Measurements from ENCODE around the gene DDX42. TPM values are rescaled to one million over a fixed set of nuclear protein-coding genes. Genes with fewer than 3 reads are reported as not detected.

DDX42 gene
- total and polyA plus RNA-seq, 2 experiments from 2014 or later: 57.8 to 101 TPM

DNA sequence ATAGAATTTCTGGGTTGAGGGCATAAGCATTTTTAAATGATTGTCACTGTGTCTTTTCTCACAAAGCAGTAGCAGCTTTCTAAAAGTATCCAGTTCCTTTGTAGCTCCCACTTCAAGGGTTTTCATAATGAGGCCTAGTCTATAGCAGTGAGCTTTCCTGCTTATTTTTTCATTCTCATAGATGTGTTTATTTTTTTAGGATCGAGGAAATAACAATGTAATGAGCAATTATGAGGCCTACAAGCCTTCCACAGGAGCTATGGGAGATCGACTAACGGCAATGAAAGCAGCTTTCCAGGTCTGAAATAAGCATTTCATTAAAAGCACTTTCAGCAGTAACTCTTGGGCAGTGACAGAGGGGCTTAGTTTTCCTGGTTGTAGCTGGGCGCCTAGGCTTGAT lies 42.7 kb downstream of the DDX42 start:
- Histone ChIP-seq H3K36me3 (ENCODE audit: insufficient read depth) (peaks cover 84% of the 10 kb centered on the region), H2AFZ (no peak overlapping the region), H3K4me2 (no peak overlapping the region), H3K79me2 (replicated peaks; ENCODE audit: insufficient read depth) (no peaks in the 10 kb centered on the region), H3K27me3 (ENCODE audit: insufficient read depth) (no peaks in the 10 kb centered on the region), H3K4me3 (no peak overlapping the region), H4K20me1 (replicated peaks; ENCODE audit: insufficient read depth) (peaks cover 65% of the 10 kb centered on the region), H3F3A (replicated peaks; ENCODE audit: low read depth) (peaks cover 49% of the 10 kb centered on the region), H3K4me1 (ENCODE audit: insufficient read depth) (no peaks in the 10 kb centered on the region), H3K27ac (ENCODE audit: low read depth) (no peak overlapping the region; the same call in 1 of the 2 replicates), H3K9me2 (ENCODE audit: insufficient read depth) (no peaks in the 10 kb centered on the region)
- no peaks in the 10 kb centered on the region for H3K4me1 Mint-ChIP-seq
- peaks cover 12% of the 10 kb centered on the region for H3K27me3 Mint-ChIP-seq (ENCODE audit: insufficient read depth, low read depth, poor library complexity)
- H3K9me3 Mint-ChIP-seq: no peaks in the 10 kb centered on the region
- no peak for DNase-seq (ENCODE audit: low spot score)
- ATAC-seq: no peak
- H3K36me3 Mint-ChIP-seq (ENCODE audit: low read depth): peaks cover 100% of the 10 kb centered on the region
- H3K27ac Mint-ChIP-seq: no peak overlapping the region
- TF ChIP-seq EZH2 (IDR thresholded peaks at IDR 0.05; ENCODE audit: low read depth, unreplicated experiment) (no peak), STAT1 (IDR thresholded peaks at IDR 0.05; ENCODE audit: unreplicated experiment) (no peak), EZH2phosphoT487 (IDR thresholded peaks at IDR 0.05; ENCODE audit: unreplicated experiment) (no peak), NANOG (IDR thresholded peaks at IDR 0.05; ENCODE audit: borderline replicate concordance) (no peak), ZNF114 (CRISPR knock-in tag; IDR thresholded peaks at IDR 0.05) (no peak), ZNF331 (CRISPR knock-in tag; IDR thresholded peaks at IDR 0.05; ENCODE audit: low read depth) (no peak), JUNB (IDR thresholded peaks at IDR 0.05; ENCODE audit: unreplicated experiment) (no peak), POLR2AphosphoS5 (IDR thresholded peaks at IDR 0.05; ENCODE audit: low read depth) (no peak), CREB1 (CRISPR knock-in tag; IDR thresholded peaks at IDR 0.05; ENCODE audit: low read depth) (no peak)
- TF ChIP-seq, protein P1, sequence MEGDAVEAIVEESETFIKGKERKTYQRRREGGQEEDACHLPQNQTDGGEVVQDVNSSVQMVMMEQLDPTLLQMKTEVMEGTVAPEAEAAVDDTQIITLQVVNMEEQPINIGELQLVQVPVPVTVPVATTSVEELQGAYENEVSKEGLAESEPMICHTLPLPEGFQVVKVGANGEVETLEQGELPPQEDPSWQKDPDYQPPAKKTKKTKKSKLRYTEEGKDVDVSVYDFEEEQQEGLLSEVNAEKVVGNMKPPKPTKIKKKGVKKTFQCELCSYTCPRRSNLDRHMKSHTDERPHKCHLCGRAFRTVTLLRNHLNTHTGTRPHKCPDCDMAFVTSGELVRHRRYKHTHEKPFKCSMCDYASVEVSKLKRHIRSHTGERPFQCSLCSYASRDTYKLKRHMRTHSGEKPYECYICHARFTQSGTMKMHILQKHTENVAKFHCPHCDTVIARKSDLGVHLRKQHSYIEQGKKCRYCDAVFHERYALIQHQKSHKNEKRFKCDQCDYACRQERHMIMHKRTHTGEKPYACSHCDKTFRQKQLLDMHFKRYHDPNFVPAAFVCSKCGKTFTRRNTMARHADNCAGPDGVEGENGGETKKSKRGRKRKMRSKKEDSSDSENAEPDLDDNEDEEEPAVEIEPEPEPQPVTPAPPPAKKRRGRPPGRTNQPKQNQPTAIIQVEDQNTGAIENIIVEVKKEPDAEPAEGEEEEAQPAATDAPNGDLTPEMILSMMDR (conservative IDR thresholded peaks at IDR 0.05; ENCODE audit: low read depth in 2 of 2): no peak
- TF ChIP-seq, protein P2, sequence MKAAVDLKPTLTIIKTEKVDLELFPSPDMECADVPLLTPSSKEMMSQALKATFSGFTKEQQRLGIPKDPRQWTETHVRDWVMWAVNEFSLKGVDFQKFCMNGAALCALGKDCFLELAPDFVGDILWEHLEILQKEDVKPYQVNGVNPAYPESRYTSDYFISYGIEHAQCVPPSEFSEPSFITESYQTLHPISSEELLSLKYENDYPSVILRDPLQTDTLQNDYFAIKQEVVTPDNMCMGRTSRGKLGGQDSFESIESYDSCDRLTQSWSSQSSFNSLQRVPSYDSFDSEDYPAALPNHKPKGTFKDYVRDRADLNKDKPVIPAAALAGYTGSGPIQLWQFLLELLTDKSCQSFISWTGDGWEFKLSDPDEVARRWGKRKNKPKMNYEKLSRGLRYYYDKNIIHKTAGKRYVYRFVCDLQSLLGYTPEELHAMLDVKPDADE (IDR thresholded peaks at IDR 0.05): no peak
- TF ChIP-seq, protein P3, sequence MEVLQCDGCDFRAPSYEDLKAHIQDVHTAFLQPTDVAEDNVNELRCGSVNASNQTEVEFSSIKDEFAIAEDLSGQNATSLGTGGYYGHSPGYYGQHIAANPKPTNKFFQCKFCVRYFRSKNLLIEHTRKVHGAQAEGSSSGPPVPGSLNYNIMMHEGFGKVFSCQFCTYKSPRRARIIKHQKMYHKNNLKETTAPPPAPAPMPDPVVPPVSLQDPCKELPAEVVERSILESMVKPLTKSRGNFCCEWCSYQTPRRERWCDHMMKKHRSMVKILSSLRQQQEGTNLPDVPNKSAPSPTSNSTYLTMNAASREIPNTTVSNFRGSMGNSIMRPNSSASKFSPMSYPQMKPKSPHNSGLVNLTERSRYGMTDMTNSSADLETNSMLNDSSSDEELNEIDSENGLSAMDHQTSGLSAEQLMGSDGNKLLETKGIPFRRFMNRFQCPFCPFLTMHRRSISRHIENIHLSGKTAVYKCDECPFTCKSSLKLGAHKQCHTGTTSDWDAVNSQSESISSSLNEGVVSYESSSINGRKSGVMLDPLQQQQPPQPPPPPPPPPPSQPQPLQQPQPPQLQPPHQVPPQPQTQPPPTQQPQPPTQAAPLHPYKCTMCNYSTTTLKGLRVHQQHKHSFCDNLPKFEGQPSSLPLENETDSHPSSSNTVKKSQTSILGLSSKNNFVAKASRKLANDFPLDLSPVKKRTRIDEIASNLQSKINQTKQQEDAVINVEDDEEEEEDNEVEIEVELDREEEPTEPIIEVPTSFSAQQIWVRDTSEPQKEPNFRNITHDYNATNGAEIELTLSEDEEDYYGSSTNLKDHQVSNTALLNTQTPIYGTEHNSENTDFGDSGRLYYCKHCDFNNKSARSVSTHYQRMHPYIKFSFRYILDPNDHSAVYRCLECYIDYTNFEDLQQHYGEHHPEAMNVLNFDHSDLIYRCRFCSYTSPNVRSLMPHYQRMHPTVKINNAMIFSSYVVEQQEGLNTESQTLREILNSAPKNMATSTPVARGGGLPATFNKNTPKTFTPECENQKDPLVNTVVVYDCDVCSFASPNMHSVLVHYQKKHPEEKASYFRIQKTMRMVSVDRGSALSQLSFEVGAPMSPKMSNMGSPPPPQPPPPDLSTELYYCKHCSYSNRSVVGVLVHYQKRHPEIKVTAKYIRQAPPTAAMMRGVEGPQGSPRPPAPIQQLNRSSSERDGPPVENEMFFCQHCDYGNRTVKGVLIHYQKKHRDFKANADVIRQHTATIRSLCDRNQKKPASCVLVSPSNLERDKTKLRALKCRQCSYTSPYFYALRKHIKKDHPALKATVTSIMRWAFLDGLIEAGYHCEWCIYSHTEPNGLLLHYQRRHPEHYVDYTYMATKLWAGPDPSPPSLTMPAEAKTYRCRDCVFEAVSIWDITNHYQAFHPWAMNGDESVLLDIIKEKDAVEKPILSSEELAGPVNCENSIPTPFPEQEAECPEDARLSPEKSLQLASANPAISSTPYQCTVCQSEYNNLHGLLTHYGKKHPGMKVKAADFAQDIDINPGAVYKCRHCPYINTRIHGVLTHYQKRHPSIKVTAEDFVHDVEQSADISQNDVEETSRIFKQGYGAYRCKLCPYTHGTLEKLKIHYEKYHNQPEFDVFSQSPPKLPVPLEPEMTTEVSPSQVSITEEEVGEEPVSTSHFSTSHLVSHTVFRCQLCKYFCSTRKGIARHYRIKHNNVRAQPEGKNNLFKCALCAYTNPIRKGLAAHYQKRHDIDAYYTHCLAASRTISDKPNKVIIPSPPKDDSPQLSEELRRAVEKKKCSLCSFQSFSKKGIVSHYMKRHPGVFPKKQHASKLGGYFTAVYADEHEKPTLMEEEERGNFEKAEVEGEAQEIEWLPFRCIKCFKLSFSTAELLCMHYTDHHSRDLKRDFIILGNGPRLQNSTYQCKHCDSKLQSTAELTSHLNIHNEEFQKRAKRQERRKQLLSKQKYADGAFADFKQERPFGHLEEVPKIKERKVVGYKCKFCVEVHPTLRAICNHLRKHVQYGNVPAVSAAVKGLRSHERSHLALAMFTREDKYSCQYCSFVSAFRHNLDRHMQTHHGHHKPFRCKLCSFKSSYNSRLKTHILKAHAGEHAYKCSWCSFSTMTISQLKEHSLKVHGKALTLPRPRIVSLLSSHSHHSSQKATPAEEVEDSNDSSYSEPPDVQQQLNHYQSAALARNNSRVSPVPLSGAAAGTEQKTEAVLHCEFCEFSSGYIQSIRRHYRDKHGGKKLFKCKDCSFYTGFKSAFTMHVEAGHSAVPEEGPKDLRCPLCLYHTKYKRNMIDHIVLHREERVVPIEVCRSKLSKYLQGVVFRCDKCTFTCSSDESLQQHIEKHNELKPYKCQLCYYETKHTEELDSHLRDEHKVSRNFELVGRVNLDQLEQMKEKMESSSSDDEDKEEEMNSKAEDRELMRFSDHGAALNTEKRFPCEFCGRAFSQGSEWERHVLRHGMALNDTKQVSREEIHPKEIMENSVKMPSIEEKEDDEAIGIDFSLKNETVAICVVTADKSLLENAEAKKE (CRISPR knock-in tag; IDR thresholded peaks at IDR 0.05): no peak
- TF ChIP-seq, protein P4, sequence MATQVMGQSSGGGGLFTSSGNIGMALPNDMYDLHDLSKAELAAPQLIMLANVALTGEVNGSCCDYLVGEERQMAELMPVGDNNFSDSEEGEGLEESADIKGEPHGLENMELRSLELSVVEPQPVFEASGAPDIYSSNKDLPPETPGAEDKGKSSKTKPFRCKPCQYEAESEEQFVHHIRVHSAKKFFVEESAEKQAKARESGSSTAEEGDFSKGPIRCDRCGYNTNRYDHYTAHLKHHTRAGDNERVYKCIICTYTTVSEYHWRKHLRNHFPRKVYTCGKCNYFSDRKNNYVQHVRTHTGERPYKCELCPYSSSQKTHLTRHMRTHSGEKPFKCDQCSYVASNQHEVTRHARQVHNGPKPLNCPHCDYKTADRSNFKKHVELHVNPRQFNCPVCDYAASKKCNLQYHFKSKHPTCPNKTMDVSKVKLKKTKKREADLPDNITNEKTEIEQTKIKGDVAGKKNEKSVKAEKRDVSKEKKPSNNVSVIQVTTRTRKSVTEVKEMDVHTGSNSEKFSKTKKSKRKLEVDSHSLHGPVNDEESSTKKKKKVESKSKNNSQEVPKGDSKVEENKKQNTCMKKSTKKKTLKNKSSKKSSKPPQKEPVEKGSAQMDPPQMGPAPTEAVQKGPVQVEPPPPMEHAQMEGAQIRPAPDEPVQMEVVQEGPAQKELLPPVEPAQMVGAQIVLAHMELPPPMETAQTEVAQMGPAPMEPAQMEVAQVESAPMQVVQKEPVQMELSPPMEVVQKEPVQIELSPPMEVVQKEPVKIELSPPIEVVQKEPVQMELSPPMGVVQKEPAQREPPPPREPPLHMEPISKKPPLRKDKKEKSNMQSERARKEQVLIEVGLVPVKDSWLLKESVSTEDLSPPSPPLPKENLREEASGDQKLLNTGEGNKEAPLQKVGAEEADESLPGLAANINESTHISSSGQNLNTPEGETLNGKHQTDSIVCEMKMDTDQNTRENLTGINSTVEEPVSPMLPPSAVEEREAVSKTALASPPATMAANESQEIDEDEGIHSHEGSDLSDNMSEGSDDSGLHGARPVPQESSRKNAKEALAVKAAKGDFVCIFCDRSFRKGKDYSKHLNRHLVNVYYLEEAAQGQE (IDR thresholded peaks at IDR 0.05; ENCODE audit: unreplicated experiment): no peak
- no peak overlapping the region for H3K4me3 Mint-ChIP-seq
